A673 (cell line): ENCODE measurements around the gene RBBP7. TPM values are rescaled to one million over a fixed set of nuclear protein-coding genes. Genes with fewer than 3 reads are reported as not detected.

ENCODE experiments used
- BruUV-seq: library from RNA; stranded (reverse); fragments of 400-500 nt; replicated peaks from 2 replicates; lab custom pipeline; 2021; lab: Mats Ljungman, UMichigan
- CTCF ChIA-PET: fragments of 300-600 bp; sonication (Branson Sonifier 250); formaldehyde crosslinking; loops from one replicate; lab custom pipeline; 2022; ENCODE audit warnings: antibody characterized with exemption; lab: Charles Lee
- POLR2A ChIA-PET: fragments of 300-600 bp; sonication (Branson Sonifier 250); formaldehyde crosslinking; loops from one replicate; lab custom pipeline; 2022; ENCODE audit warnings: antibody characterized with exemption; ENCODE audit not compliant: low non-redundant PET; lab: Charles Lee
- DNase-seq: peaks from one replicate; pipeline ENCODE4 v3.0.0-alpha.2; 2015; ENCODE audit warnings: low spot score
- H3K27ac ChIP-seq: fragments of 200-600 bp; sonication (generic); 2 replicates; pipeline ENCODE4 v1.5.1; 2016; ENCODE audit warnings: mixed run types, low read depth, mild to moderate bottlenecking, mixed read lengths, antibody characterized with exemption, low read length; ENCODE audit not compliant: poor library complexity, severe bottlenecking
- H3K27me3 ChIP-seq: fragments of 200-600 bp; sonication (generic); replicated peaks from 2 replicates; pipeline ENCODE4 v1.6.1; 2017; ENCODE audit warnings: mixed run types, low read depth, mild to moderate bottlenecking, mixed read lengths, antibody characterized with exemption, low read length; ENCODE audit not compliant: insufficient read depth, poor library complexity
- H3K36me3 ChIP-seq: fragments of 200-600 bp; sonication (generic); 2 replicates; pipeline ENCODE4 v1.6.1; 2016; ENCODE audit warnings: mixed run types, mild to moderate bottlenecking, mixed read lengths, antibody characterized with exemption, low read length; ENCODE audit not compliant: insufficient read depth, poor library complexity, severe bottlenecking
- H3K4me1 ChIP-seq: fragments of 200-600 bp; sonication (generic); 2 replicates; pipeline ENCODE4 v1.6.1; 2017; ENCODE audit warnings: mixed run types, mild to moderate bottlenecking, mixed read lengths, antibody characterized with exemption, low read length; ENCODE audit not compliant: insufficient read depth, poor library complexity, severe bottlenecking
- H3K4me3 ChIP-seq: fragments of 200-600 bp; sonication (generic); 2 replicates; pipeline ENCODE4 v1.5.1; 2016; ENCODE audit warnings: low read depth, mixed run types, mild to moderate bottlenecking, mixed read lengths, low read length; ENCODE audit not compliant: poor library complexity, severe bottlenecking
- H3K9me3 ChIP-seq: fragments of 200-600 bp; sonication (generic); 2 replicates; pipeline ENCODE4 v1.6.1; 2016; ENCODE audit warnings: mixed run types, low read depth, mild to moderate bottlenecking, mixed read lengths, antibody characterized with exemption, low read length; ENCODE audit not compliant: poor library complexity, severe bottlenecking
- EZH2 ChIP-seq: fragments of 200-600 bp; sonication (generic); IDR thresholded peaks from 2 replicates; pipeline ENCODE4 v1.6.1; 2017; ENCODE audit warnings: borderline replicate concordance, low read depth, mild to moderate bottlenecking, mixed read lengths, antibody characterized with exemption, low read length; ENCODE audit not compliant: poor library complexity, severe bottlenecking
- intact Hi-C: fragments of 100-400 bp; cut with micrococcal nuclease; formaldehyde crosslinking; loops from one replicate; pipeline ENCODE4 v1.10.0; 2022; ENCODE audit not compliant: unreplicated experiment
- total RNA-seq: library from RNA; stranded (reverse); gene quantifications from 2 replicates; pipeline ENCODE4 v1.2.3, GENCODE V29; 2021
- TF ChIP-seq, protein P1 (sequence below): fragments of 300-800, 200-600 bp; sonication (generic); conservative IDR thresholded peaks from 2 replicates; pipeline ENCODE4 v1.5.1; 2017; ENCODE audit warnings: low read depth, mild to moderate bottlenecking, antibody characterized with exemption, low read length, moderate library complexity, mixed read lengths

Gene RBBP7
- total RNA-seq, 1 experiment from 2014 or later = 125 TPM

DNA sequence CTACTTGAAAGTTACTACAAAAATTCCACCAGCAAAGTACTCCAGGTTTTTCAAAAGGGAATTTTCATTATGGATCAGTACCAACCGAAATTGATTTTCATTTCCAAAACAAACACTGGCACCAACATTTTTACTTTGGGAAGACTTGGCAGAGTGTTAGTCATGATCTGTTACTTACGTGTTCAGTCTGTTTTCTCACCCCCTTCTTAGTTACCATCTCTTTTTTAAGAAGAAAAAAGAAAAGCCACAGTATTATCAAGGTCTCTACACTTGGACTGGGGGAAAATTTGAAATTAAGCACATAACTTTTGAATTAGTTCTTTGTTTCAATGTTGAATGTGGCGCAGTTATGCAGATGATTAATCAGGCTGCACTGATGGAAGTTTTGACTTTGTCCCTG, 27.5 kb downstream of the RBBP7 start:
- peak overlapping the region; percentile 62 for H3K27ac ChIP-seq
- H3K9me3 ChIP-seq = no peaks in the 10 kb centered on the region
- H3K4me3 ChIP-seq = no peak overlapping the region
- no peaks in the 10 kb centered on the region for H3K27me3 ChIP-seq
- peaks cover 40% of the 10 kb centered on the region for H3K36me3 ChIP-seq
- TF ChIP-seq, protein P1, sequence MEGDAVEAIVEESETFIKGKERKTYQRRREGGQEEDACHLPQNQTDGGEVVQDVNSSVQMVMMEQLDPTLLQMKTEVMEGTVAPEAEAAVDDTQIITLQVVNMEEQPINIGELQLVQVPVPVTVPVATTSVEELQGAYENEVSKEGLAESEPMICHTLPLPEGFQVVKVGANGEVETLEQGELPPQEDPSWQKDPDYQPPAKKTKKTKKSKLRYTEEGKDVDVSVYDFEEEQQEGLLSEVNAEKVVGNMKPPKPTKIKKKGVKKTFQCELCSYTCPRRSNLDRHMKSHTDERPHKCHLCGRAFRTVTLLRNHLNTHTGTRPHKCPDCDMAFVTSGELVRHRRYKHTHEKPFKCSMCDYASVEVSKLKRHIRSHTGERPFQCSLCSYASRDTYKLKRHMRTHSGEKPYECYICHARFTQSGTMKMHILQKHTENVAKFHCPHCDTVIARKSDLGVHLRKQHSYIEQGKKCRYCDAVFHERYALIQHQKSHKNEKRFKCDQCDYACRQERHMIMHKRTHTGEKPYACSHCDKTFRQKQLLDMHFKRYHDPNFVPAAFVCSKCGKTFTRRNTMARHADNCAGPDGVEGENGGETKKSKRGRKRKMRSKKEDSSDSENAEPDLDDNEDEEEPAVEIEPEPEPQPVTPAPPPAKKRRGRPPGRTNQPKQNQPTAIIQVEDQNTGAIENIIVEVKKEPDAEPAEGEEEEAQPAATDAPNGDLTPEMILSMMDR = no peak
- TF ChIP-seq EZH2 = no peak
- POLR2A ChIA-PET = interaction anchor here (0.6 kb wide), 1 partner anchor 124 kb away, joined by 4 read pairs; the partner anchor contains the start of gene SYAP1
- no TSS peak for BruUV-seq
- no peak for DNase-seq
- H3K4me1 ChIP-seq = peaks cover 20% of the 10 kb centered on the region
- intact Hi-C loops = no loop called here
- CTCF ChIA-PET = no interaction called here

- peak overlapping the region; percentile 69 for H3K27ac ChIP-seq
- H3K4me1 ChIP-seq = peaks cover 20% of the 10 kb centered on the region
- ChIA-PET POLR2A (interaction anchor here (1.2 kb wide), 1 partner anchor 10 kb away, joined by 4 read pairs; no protein-coding TSS in a partner anchor), CTCF (no interaction called here)
- H3K4me3 ChIP-seq = no peak overlapping the region
- peak; percentile 57 for DNase-seq
- intact Hi-C loops = no loop called here
- no peaks in the 10 kb centered on the region for H3K27me3 ChIP-seq
- no TSS peak for BruUV-seq
- TF ChIP-seq, protein P1 = no peak
- TF ChIP-seq EZH2 = no peak
- H3K9me3 ChIP-seq = no peaks in the 10 kb centered on the region
- H3K36me3 ChIP-seq = peaks cover 19% of the 10 kb centered on the region
Observed at GRCh38 chrX:16839852-16840460, 30.2 kb downstream of the RBBP7 start.

- peaks cover 20% of the 10 kb centered on the region for H3K4me1 ChIP-seq
- ChIA-PET CTCF (no interaction called here), POLR2A (interaction anchor here (1.2 kb wide), 1 partner anchor 9 kb away, joined by 4 read pairs; no protein-coding TSS in a partner anchor)
- H3K9me3 ChIP-seq = no peaks in the 10 kb centered on the region
- H3K4me3 ChIP-seq = no peak overlapping the region
- no peaks in the 10 kb centered on the region for H3K27me3 ChIP-seq
- intact Hi-C loops = no loop called here
- TF ChIP-seq EZH2 = no peak
- TF ChIP-seq, protein P1 = no peak
- peaks cover 13% of the 10 kb centered on the region for H3K36me3 ChIP-seq
- BruUV-seq = no TSS peak
- peak overlapping the region; percentile 69 for H3K27ac ChIP-seq
- no peak for DNase-seq
Observed at GRCh38 chrX:16839219-16839851, 30.8 kb downstream of the RBBP7 start.
